ENCODE data around the gene APBB3. TPM values are rescaled to one million over a fixed set of nuclear protein-coding genes. Genes with fewer than 3 reads are reported as not detected.
A peak's percentile ranks its signal among the peaks of the same experiment; 100 is the strongest.

Gene APBB3
- total RNA-seq, 6 donors from 2014 or later, result 14.1 to 127 (median 28.4) TPM

DNA sequence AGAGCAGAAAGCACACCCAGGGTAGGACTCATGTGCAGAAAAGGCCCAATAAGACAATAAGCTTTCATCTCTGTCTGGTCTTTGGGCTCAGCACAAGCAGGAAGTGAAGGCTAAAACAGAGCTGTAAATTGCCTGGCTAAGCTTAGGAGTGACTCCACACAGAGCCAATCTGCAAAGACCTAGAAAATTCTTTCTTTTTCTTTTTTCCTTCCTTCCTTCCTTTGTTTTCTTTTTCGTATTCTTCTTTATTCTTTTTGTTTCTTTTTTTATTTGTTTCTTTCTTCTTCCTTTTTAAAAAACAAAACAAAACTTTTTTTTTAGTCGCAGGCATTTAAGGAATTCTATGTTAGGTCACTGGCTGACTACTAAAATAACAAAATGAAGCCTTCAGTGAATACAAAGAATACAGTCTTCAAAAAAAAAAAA lies 12.4 kb upstream of the APBB3 start:
- ATAC-seq (ENCODE audit: low FRiP score in 2 of 2), result peak in 1 of 2 donors; percentile 46
- no peak overlapping the region for H3K4me3 ChIP-seq
- peaks cover 8 to 25% (median 17%) of the 10 kb centered on the region in 4 donors for H3K4me1 ChIP-seq
- TF ChIP-seq POLR2AphosphoS5 (IDR thresholded peaks at IDR 0.05) (no peak), EP300 (IDR thresholded peaks at IDR 0.05) (no peak), POLR2A (IDR thresholded peaks at IDR 0.05) (no peak)
- TF ChIP-seq, protein P1, sequence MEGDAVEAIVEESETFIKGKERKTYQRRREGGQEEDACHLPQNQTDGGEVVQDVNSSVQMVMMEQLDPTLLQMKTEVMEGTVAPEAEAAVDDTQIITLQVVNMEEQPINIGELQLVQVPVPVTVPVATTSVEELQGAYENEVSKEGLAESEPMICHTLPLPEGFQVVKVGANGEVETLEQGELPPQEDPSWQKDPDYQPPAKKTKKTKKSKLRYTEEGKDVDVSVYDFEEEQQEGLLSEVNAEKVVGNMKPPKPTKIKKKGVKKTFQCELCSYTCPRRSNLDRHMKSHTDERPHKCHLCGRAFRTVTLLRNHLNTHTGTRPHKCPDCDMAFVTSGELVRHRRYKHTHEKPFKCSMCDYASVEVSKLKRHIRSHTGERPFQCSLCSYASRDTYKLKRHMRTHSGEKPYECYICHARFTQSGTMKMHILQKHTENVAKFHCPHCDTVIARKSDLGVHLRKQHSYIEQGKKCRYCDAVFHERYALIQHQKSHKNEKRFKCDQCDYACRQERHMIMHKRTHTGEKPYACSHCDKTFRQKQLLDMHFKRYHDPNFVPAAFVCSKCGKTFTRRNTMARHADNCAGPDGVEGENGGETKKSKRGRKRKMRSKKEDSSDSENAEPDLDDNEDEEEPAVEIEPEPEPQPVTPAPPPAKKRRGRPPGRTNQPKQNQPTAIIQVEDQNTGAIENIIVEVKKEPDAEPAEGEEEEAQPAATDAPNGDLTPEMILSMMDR (IDR thresholded peaks at IDR 0.05), result no peak
- no peak for DNase-seq
- H3K27me3 ChIP-seq, result no peaks in the 10 kb centered on the region
- no peaks in the 10 kb centered on the region for H3K36me3 ChIP-seq
- no peaks in the 10 kb centered on the region for H3K9me3 ChIP-seq
- 47 to 57% methylated on average over 2 of the region's 2 CpGs for WGBS, 2 donors
- peak overlapping the region; percentile 35 to 77 (median 66) for H3K27ac ChIP-seq

DNA sequence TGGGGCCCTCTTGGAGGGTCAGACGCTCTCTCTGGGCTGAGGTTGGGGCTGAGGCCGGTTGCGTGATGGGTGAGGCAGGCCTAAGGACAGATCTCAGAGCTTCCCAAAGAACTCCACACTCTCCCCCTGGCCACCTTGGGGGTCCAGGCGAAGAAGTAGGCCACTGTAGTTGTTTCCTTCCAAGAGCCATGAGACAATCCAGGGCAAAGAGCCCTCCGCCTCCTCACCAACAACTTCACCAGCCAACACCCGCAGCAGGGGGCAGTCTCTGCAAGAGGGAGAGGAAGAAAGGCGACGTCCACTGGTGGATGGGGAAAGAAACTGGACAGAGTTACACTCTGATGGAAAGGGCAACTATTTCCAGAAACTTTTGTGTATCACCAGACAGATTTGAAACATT lies 10.9 kb upstream of the APBB3 start:
- Histone ChIP-seq H3K4me3 (no peak overlapping the region), H3K36me3 (peaks cover 0 to 3% (median under 1%) of the 10 kb centered on the region in 4 donors), H3K27me3 (no peaks in the 10 kb centered on the region), H3K4me1 (peaks cover 10 to 29% (median 22%) of the 10 kb centered on the region in 4 donors), H3K9me3 (no peaks in the 10 kb centered on the region), H3K27ac (peak overlapping the region in 3 of 4 donors; percentile 36 to 59 (median 53))
- TF ChIP-seq POLR2AphosphoS5 (IDR thresholded peaks at IDR 0.05), result peak in 1 of 2 donors; percentile 51
- TF ChIP-seq, protein P1 (IDR thresholded peaks at IDR 0.05), result peak; percentile 43 to 71 (median 63)
- no peak for TF ChIP-seq POLR2A (IDR thresholded peaks at IDR 0.05)
- no peak for TF ChIP-seq EP300 (IDR thresholded peaks at IDR 0.05)
- ATAC-seq (ENCODE audit: low FRiP score in 2 of 2), result peak; percentile 83 to 90
- DNase-seq, result peak in 1 of 2 donors; percentile 74
- WGBS, 2 donors, result 71 to 77% methylated on average over 8 of the region's 8 CpGs

DNA sequence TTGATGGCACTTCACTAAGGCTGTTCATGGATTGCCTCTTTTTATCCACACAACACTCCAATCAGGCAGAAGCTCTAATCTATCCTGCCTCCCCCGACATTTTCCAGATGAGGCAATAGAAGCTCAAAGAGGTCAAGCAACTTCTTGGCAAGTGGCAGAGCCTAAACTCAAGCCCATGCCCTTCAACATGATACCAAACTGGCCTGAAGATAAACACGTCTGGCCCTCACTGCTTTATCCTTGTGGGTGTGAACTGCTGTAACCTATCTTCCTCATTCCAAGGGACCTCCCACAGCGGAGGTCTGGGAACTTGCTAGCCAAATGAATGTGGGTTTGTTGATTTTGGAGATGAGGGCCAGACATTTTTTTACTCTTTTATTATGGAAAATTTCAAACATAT lies 9.8 kb upstream of the APBB3 start:
- H3K27ac ChIP-seq, result peak overlapping the region in 2 of 4 donors; percentile 59 to 68
- H3K9me3 ChIP-seq, result no peaks in the 10 kb centered on the region
- TF ChIP-seq POLR2AphosphoS5 (IDR thresholded peaks at IDR 0.05) (peak in 1 of 2 donors; percentile 8), EP300 (IDR thresholded peaks at IDR 0.05) (no peak), POLR2A (IDR thresholded peaks at IDR 0.05) (no peak)
- TF ChIP-seq, protein P1 (IDR thresholded peaks at IDR 0.05), result no peak
- H3K4me3 ChIP-seq, result no peak overlapping the region
- peaks cover 22 to 40% (median 33%) of the 10 kb centered on the region in 4 donors for H3K4me1 ChIP-seq
- ATAC-seq (ENCODE audit: low FRiP score in 2 of 2), result no peak
- WGBS, 2 donors, result 41 to 56% methylated on average over 3 of the region's 3 CpGs
- H3K36me3 ChIP-seq, result peaks cover 0 to 7% (median under 1%) of the 10 kb centered on the region in 4 donors
- DNase-seq, result no peak
- no peaks in the 10 kb centered on the region for H3K27me3 ChIP-seq

DNA sequence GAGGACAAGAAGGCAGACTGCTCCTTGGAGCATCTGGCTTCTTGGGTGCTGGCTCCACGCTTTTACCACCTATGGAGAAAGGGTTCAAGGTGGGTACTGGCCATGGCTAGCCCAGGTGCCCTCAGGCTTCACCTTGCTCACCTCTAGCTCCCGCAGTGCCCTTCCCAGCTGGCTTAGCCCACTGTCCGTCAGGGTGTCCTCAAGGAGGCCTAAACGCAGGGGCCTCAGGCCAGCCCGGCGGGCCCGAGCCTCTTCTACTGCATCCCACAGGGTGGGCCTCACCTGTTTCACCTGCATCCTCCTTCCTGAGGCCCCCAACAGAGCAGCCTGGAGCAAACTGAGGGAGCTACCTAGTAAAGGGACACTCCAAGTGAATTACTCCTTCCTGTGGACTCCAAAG lies 9.3 kb upstream of the APBB3 start:
- Histone ChIP-seq H3K36me3 (peaks cover 0 to 8% (median under 1%) of the 10 kb centered on the region in 4 donors), H3K4me1 (peaks cover 26 to 45% (median 38%) of the 10 kb centered on the region in 4 donors), H3K4me3 (no peak overlapping the region), H3K9me3 (no peaks in the 10 kb centered on the region), H3K27ac (peak overlapping the region in 2 of 4 donors; percentile 59 to 68), H3K27me3 (no peaks in the 10 kb centered on the region)
- peak in 1 of 2 donors; percentile 73 for DNase-seq
- TF ChIP-seq POLR2AphosphoS5 (IDR thresholded peaks at IDR 0.05), result no peak
- TF ChIP-seq POLR2A (IDR thresholded peaks at IDR 0.05), result no peak
- TF ChIP-seq, protein P1 (IDR thresholded peaks at IDR 0.05), result no peak
- no peak for TF ChIP-seq EP300 (IDR thresholded peaks at IDR 0.05)
- no peak for ATAC-seq (ENCODE audit: low FRiP score in 2 of 2)
- 95% methylated on average over 7 of the region's 7 CpGs for WGBS, 2 donors

DNA sequence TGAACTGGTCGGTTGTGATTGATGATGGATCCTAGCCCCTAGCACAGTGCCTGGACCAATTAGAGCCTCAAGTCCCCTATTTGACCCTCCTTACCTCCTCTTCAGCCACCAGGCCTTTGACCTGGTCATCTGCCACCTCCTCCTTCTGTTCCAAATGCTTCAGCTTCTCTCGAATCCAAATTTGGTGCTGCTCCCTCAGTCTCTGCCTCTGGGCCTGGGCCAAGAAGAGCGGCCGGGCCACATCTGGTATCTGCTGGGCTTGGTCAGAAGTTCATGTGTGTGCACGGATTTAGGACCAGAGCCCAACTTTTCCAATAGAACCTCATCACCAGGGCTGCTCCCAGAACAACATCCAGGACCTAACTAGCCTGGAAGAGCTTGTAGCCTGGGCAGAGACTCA lies 6.7 kb upstream of the APBB3 start:
- Histone ChIP-seq H3K4me1 (peaks cover 41 to 64% (median 45%) of the 10 kb centered on the region in 4 donors), H3K27me3 (no peaks in the 10 kb centered on the region), H3K27ac (peak overlapping the region; percentile 12 to 97 (median 86)), H3K9me3 (no peaks in the 10 kb centered on the region), H3K36me3 (peaks cover 2 to 32% (median 16%) of the 10 kb centered on the region in 4 donors), H3K4me3 (no peak overlapping the region)
- peak in 1 of 2 donors; percentile 76 for DNase-seq
- TF ChIP-seq EP300 (IDR thresholded peaks at IDR 0.05) (no peak), POLR2AphosphoS5 (IDR thresholded peaks at IDR 0.05) (peak in 1 of 2 donors; percentile 19), POLR2A (IDR thresholded peaks at IDR 0.05) (no peak)
- TF ChIP-seq, protein P1 (IDR thresholded peaks at IDR 0.05), result no peak
- WGBS, 2 donors, result 82 to 84% methylated on average over 5 of the region's 5 CpGs
- ATAC-seq (ENCODE audit: low FRiP score in 2 of 2), result peak in 1 of 2 donors; percentile 6
